H1 (cell line): Measurements from ENCODE around the gene CYREN.

ENCODE experiments used
- GTF2F1 ChIP-seq: IDR thresholded peaks from 2 replicates; pipeline ENCODE4 v1.6.1; 2012; ENCODE audit warnings: low read depth, low read length, improper control_type of control experiment, borderline replicate concordance
- JUN ChIP-seq: IDR thresholded peaks from 2 replicates; pipeline ENCODE4 v1.6.1; 2011; ENCODE audit warnings: low read depth, mild to moderate bottlenecking, improper control_type of control experiment, low read length
- KDM4A ChIP-seq: IDR thresholded peaks from one replicate; pipeline ENCODE4 v1.7.1; 2012; ENCODE audit warnings: low read depth, mild to moderate bottlenecking, moderate library complexity, low read length, inconsistent platforms; ENCODE audit not compliant: severe bottlenecking
- NANOG ChIP-seq: IDR thresholded peaks from 2 replicates; pipeline ENCODE4 v1.6.1; 2011; ENCODE audit warnings: low read length, low read depth, mild to moderate bottlenecking, inconsistent platforms; ENCODE audit not compliant: insufficient read depth, poor library complexity, severe bottlenecking
- POLR2A ChIP-seq, 2 experiments: IDR thresholded peaks; 1 replicate in 1 of 2; 2 replicates in 1 of 2; pipeline ENCODE4 v1.6.1; 2011; ENCODE audit warnings: low read depth in 2 of 2, low read length in 2 of 2, mild to moderate bottlenecking in 2 of 2; ENCODE audit errors: control extremely low read depth in 1 of 2
- POLR2AphosphoS5 ChIP-seq: IDR thresholded peaks from 2 replicates; pipeline ENCODE4 v1.6.1; 2011; ENCODE audit warnings: low read depth, low read length
- RAD21 ChIP-seq, 2 experiments: IDR thresholded peaks in 1 of 2; conservative IDR thresholded peaks in 1 of 2; 2 replicates each; pipeline ENCODE4 v1.6.1; 2011; ENCODE audit warnings: low read depth in 2 of 2, low read length in 2 of 2, improper control_type of control experiment in 1 of 2, inconsistent platforms in 1 of 2, mild to moderate bottlenecking in 1 of 2, moderate library complexity in 1 of 2
- SP1 ChIP-seq: IDR thresholded peaks from 2 replicates; pipeline ENCODE4 v1.6.1; 2011; ENCODE audit warnings: low read depth, low read length
- SRF ChIP-seq: IDR thresholded peaks from 2 replicates; pipeline ENCODE4 v1.6.1; 2011; ENCODE audit warnings: mild to moderate bottlenecking, low read depth, low read length, moderate library complexity
- TF ChIP-seq, protein P1 (sequence below), 3 experiments: IDR thresholded peaks; 1 replicate in 2 of 3; 2 replicates in 1 of 3; pipeline versions ENCODE4 v1.5.1 to v1.6.1; 2011; ENCODE audit warnings: low read length in 3 of 3, mild to moderate bottlenecking in 3 of 3, inconsistent platforms in 2 of 3, low read depth in 1 of 3, moderate library complexity in 1 of 3; ENCODE audit not compliant: insufficient read depth in 1 of 3; ENCODE audit errors: control extremely low read depth in 1 of 3

- no peak for TF ChIP-seq SP1
- TF ChIP-seq, protein P1, sequence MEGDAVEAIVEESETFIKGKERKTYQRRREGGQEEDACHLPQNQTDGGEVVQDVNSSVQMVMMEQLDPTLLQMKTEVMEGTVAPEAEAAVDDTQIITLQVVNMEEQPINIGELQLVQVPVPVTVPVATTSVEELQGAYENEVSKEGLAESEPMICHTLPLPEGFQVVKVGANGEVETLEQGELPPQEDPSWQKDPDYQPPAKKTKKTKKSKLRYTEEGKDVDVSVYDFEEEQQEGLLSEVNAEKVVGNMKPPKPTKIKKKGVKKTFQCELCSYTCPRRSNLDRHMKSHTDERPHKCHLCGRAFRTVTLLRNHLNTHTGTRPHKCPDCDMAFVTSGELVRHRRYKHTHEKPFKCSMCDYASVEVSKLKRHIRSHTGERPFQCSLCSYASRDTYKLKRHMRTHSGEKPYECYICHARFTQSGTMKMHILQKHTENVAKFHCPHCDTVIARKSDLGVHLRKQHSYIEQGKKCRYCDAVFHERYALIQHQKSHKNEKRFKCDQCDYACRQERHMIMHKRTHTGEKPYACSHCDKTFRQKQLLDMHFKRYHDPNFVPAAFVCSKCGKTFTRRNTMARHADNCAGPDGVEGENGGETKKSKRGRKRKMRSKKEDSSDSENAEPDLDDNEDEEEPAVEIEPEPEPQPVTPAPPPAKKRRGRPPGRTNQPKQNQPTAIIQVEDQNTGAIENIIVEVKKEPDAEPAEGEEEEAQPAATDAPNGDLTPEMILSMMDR (IDR thresholded peaks at IDR 0.05; ENCODE audit: control extremely low read depth in 1 of 3, insufficient read depth in 1 of 3, low read depth in 1 of 3, low read length in 3 of 3): no peak
- TF ChIP-seq JUN: no peak
- TF ChIP-seq RAD21 (IDR thresholded peaks at IDR 0.05 in 1 of 2, conservative IDR thresholded peaks at IDR 0.05 in 1 of 2; ENCODE audit: low read depth in 2 of 2, low read length in 2 of 2): no peak
- TF ChIP-seq POLR2A (IDR thresholded peaks at IDR 0.05; ENCODE audit: control extremely low read depth in 1 of 2, low read depth in 2 of 2, low read length in 2 of 2): no peak
- no peak for TF ChIP-seq SRF
- no peak for TF ChIP-seq NANOG
- TF ChIP-seq KDM4A: no peak
- no peak for TF ChIP-seq GTF2F1
- TF ChIP-seq POLR2AphosphoS5: no peak
These were observed 4.4 kb upstream of the CYREN start for GRCh38 chr7:135174941-135175340.
